AG08395 (cell line): ENCODE data around the gene ATAT1.

ENCODE experiments used
- DNase-seq: peaks from one replicate; pipeline ENCODE4 v3.0.0; 2012; ENCODE audit warnings: mixed read lengths, low spot score

Gene ATAT1

GRCh38 chr6:30626484-30627366 is at the start of gene ATAT1:
Gene ATAT1, plus strand, starts transcription at chr6:30626874.
- DNase-seq, result peak; percentile 93

GRCh38 chr6:30578051-30578450 is 48.6 kb upstream of the ATAT1 start:
- no peak for DNase-seq

- DNase-seq, result no peak
Measured at GRCh38 chr6:30583921-30584320, 42.8 kb upstream of the ATAT1 start.

- no peak for DNase-seq
Measured at GRCh38 chr6:30589754-30590358, 36.8 kb upstream of the ATAT1 start.

GRCh38 chr6:30590509-30590908 is 36.2 kb upstream of the ATAT1 start:
- DNase-seq, result no peak

- DNase-seq, result peak; percentile 49
Measured at GRCh38 chr6:30591008-30591407, 35.7 kb upstream of the ATAT1 start.

- DNase-seq, result no peak
Measured at GRCh38 chr6:30592287-30592686, 34.4 kb upstream of the ATAT1 start.

GRCh38 chr6:30597315-30598144 is 29.1 kb upstream of the ATAT1 start:
- peak; percentile 83 for DNase-seq

GRCh38 chr6:30598912-30599624 is 27.6 kb upstream of the ATAT1 start:
- no peak for DNase-seq

- no peak for DNase-seq
Measured at GRCh38 chr6:30599625-30600324, 26.9 kb upstream of the ATAT1 start.

- no peak for DNase-seq
Measured at GRCh38 chr6:30600451-30600961, 26.2 kb upstream of the ATAT1 start.

GRCh38 chr6:30601436-30601814 is 25.2 kb upstream of the ATAT1 start:
- no peak for DNase-seq

- no peak for DNase-seq
Measured at GRCh38 chr6:30601815-30602641, 24.6 kb upstream of the ATAT1 start.

- DNase-seq, result no peak
Measured at GRCh38 chr6:30603961-30604360, 22.7 kb upstream of the ATAT1 start.

- DNase-seq, result no peak
Measured at GRCh38 chr6:30610065-30610464, 16.6 kb upstream of the ATAT1 start.

GRCh38 chr6:30611150-30611855 is 15.4 kb upstream of the ATAT1 start:
- no peak for DNase-seq

GRCh38 chr6:30611856-30612194 is 14.8 kb upstream of the ATAT1 start:
- no peak for DNase-seq

GRCh38 chr6:30612213-30612612 is 14.5 kb upstream of the ATAT1 start:
- peak; percentile 46 for DNase-seq

GRCh38 chr6:30612687-30613248 is 13.9 kb upstream of the ATAT1 start:
- no peak for DNase-seq
